Metanephros (tissue), 1 donor: ENCODE measurements around the gene METTL21C. TPM values are rescaled to one million over a fixed set of nuclear protein-coding genes. Genes with fewer than 3 reads are reported as not detected.

Source experiments
- total RNA-seq: library from RNA; depleted of rRNA; stranded (reverse); fragments of >200 nt; gene quantifications from one replicate; pipeline ENCODE4 v1.2.3, GENCODE V29; 2014

Gene METTL21C
- total RNA-seq, result 0.82 TPM

DNA sequence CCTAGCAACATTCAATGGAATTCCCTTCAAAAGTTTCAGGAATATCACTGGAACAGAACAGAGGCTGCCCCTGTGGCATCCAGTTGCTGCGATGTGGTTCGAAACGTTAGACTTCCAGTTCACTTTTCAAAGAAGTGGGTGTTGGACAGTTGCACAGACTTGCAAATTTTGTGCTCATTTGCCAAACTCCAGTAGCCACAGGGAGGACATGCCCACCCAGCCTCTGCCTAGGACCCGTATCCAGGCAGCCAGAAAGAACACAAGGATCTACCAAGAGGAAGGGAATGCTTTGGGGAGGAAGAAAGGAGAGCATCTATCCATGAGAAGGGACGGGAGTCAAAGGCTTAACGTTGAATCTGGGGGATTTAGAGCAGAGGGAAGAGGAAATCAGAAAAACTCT is at the start of gene METTL21C:
TSS of gene METTL21C (minus strand) at position 108 of the 400 bp plus-strand sequence. CDS start 546 bp downstream, outside the sequence.

Other genes with a start within 250 kb of the METTL21C start
- gene TPP2, start 98.1 kb downstream of the METTL21C start, total RNA-seq, result 52.1 TPM
- 9.8 TPM for gene TEX30, start 78.7 kb upstream of the METTL21C start, total RNA-seq
- gene POGLUT2, start 103.9 kb upstream of the METTL21C start, total RNA-seq, result 25.0 TPM
- 43.3 TPM for gene BIVM, start 104.1 kb upstream of the METTL21C start, total RNA-seq
- gene ERCC5, start 151.0 kb upstream of the METTL21C start, total RNA-seq, result 68.4 TPM